ENCODE measurements around the gene LASP1.
A peak's percentile ranks its signal among the peaks of the same experiment; 100 is the strongest.
"Not testable (repeated sequence)": the region's sequence is repeated elsewhere in the genome, so short reads cannot be mapped to it uniquely, and the experiment has no call there.

Gene LASP1, protein sequence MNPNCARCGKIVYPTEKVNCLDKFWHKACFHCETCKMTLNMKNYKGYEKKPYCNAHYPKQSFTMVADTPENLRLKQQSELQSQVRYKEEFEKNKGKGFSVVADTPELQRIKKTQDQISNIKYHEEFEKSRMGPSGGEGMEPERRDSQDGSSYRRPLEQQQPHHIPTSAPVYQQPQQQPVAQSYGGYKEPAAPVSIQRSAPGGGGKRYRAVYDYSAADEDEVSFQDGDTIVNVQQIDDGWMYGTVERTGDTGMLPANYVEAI

GRCh38 chr17:38869526-38870258, at the start of gene LASP1:
TSS of gene LASP1 (plus strand) at chr17:38870058. CDS start at chr17:38870190, 132 bp downstream.
- DNase-seq (ENCODE audit: low read depth in 2 of 2) = peak; percentile 66 to 79

- DNase-seq (ENCODE audit: low read depth in 2 of 2) = peak; percentile 88 to 91
These were observed 44.7 kb upstream of the LASP1 start, which contains the start of gene CWC25 for GRCh38 chr17:38824899-38825761. TSS of gene CWC25 (minus strand) at chr17:38825321. CDS start at chr17:38825183, 138 bp downstream.

DNA sequence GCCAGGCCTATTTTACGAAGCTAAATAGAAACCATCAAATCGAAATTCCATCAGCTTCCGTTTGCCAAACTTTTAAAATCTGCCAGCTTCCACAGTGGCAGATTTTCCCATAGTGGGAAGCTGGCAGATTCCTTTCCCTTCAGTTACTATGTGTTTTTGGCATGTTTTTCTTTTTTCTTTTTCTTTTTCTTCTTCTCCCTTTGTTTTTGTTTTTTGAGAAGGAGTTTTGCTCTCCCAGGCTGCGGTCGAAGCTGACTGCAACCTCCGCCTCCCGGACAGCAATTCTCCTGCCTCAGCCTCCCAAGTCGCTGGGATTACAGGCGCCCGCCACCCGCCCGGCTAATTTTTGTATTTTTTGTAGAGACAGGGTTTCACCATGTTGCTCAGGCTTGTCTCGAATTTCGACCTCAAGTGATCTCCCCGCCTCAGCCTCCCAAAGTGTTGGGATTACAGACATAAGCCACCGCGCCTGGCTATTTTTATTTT, 44.1 kb upstream of the LASP1 start:
- no peak for DNase-seq (ENCODE audit: low read depth in 2 of 2)

DNA sequence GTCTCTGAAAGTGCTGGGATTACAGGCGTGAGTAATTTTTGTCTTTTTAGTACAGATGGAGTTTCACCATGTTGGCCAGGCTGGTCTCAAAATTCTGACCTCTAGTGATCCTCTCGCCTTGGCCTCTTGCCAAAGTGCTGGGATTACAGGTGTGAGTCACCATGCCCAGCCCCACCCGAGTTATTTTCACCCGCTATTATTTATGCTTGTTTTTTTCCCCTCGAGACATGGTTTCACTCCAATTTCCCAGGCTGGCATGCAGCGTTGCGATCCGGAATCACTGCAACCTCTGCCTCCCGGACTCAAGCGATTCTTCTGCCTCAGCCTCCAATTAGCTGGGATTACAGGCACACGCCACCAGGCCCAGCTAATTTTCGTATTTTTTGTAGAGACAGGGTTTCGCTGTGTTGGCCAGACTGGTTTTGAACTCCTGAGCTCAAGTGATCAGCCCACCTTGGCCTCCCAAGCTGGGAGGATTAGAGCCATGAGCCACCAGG, 25.5 kb upstream of the LASP1 start:
- no peak for DNase-seq (ENCODE audit: low read depth in 2 of 2)

DNA sequence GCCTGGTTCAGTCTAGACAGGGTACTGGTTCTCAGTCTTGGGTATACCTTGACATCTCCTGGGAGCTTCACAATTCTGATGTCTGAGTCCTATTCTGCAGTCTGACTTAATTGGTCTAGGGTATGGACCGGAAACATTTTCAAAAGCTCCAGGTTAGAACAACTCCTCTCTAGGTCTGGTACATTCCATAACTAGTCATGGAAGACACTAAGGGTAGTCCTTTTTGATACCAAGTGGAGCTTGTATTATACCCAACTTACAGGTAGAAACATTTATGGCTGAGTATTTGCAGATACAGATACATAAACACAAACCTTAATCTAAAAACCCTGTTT, 21.3 kb upstream of the LASP1 start:
- DNase-seq (ENCODE audit: low read depth in 2 of 2) = no peak

DNA sequence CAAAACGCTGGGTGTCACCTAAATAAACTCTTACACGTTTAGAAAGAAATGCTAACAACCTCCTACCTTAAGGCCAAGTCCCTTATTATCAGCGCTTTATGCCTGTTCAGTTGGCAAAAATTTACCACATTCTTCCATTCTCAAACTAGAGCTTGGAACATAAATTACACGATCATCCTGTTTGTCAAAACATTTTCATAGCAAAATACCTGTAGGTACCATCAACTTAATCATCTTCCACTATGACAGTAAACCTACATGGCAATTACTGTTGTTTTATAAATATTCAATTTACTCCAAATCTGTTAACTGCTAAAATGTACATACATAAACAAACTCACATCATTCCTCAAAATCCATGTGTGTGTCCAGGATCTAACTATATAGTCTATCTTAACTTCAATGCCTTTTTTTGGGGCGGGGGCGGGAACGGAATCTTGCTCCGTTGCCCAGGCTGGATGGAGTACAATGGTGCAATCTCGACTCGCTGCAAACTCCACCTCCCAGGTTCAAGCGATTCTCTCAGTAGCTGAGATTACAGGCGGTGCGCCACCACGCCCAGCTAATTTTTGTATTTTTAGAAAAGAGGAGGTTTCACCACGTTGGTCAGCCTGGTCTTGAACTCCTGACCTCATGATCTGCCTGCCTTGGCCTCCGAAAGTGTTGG, 20.8 kb upstream of the LASP1 start:
- no peak for DNase-seq (ENCODE audit: low read depth in 2 of 2)

- DNase-seq (ENCODE audit: low read depth in 2 of 2) = no peak
These were observed 19.5 kb upstream of the LASP1 start for GRCh38 chr17:38850374-38850773.

DNA sequence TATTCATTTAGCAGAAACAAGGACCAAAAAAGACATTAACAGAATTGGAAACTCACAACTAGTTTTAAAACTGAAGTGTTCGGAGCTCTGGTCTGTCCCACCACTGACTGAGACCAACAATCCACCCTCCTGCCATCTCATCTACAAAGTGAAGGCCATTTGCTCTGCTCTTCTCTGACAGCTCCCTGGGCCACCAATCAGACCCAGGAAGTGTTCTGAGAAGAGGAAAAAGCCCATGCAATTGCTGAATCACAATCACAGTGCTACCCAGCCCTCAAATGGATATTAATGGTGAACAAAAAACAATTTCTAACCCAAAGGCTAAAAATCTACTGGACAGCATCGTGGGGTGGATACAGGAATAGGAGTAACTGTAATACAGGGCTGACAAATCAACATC, 18.4 kb upstream of the LASP1 start:
- no peak for DNase-seq (ENCODE audit: low read depth in 2 of 2)

DNA sequence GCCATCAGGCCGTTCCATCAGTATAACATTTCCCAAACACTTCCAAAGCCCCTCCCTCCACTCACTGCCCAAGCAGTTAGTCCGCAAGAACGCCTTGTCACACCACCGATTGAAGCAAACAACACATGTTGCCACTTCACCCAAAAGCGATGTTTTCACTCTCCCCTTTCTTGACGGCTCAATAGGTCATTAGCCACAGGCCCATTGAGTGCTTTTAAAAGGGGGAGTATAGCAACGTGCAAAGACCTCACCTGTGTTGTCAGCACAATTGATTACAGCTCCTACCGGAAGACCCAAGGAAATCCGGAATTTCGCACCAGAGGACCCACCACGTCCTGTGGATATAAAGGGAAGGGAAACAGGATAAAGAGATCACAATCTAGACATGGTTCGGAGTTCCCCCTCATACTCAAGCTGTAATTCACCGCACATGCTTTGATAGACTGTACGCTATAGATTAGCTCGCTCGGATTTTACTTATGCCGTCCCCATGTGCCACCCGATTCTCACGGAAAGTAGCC, 17.0 kb upstream of the LASP1 start:
- DNase-seq (ENCODE audit: low read depth in 2 of 2) = no peak

DNA sequence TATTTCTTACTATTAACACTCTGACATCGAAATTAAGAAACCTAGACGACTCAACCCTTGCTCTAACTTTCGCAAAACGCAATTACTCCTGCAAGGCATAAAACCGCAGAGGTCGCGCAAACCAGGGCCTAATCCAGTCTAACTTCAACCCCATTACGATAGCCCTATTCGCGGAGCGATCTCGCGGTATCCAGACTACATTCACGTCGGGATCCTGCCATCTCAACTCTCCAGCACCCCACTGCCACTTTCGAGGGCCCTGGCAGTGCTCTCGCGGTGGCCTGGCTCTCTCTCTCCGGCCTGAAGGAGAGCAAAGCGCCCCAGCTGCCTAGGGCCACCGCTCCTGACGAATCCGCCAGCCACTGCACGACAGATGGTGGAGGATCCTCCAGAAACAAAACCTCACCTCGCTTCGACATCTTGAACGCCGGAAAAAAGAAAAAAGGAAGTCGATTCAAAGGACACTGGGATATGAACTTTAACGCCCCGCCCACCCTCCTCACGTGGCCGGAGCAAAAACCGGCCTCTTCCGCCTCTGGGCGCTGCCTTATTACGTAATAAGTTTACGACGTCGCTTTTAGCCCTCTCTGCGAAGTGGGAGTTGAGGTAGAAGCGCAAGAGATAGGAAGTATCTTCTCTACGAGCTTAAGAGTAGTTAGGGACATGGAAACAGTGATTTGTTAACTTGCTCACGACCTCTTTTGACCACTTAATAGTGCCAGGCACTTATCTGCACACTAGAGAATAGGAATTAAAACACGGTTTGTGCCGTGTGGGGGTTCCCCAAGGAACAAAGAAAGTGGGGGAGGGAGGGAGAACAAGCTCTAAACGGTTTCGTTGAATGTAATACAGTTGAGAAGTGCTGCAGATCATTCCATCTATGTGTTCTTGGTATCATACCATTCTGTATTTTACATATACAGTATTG, 16.3 kb upstream of the LASP1 start, which contains the start of gene RPL23:
TSS of gene RPL23 (minus strand) at position 430 of the 928 bp plus-strand sequence. CDS start at position 419, 11 bp downstream.
- peak; percentile 75 to 89 for DNase-seq (ENCODE audit: low read depth in 2 of 2)

- DNase-seq (ENCODE audit: low read depth in 2 of 2) = not testable (repeated sequence)
These were observed 14.7 kb upstream of the LASP1 start for GRCh38 chr17:38855101-38855714.

- no peak for DNase-seq (ENCODE audit: low read depth in 2 of 2)
These were observed 12.6 kb upstream of the LASP1 start for GRCh38 chr17:38857271-38857670.

DNA sequence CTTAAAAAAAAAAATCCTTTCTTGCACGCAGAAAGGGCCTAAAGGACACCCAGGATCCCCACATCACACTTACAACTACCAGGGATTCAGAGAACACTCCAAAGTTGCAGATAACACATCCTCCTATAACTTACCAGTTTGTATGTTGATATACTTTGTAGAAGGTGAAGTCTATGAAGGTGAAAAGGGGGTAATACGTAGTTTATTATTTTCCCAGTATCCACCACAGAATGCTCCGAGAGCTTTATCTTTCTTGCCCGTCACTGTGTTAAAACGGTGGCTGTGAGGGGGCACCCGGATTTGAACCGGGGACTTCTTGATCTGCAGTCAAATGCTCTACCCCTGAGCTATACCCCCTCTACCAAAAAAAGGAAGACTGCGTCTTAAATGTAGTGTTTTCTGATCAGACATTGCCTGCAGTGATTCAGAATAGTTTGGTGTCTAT, 8.4 kb upstream of the LASP1 start:
- no peak for DNase-seq (ENCODE audit: low read depth in 2 of 2)

GRCh38 chr17:38864636-38865398, 5.0 kb upstream of the LASP1 start:
- DNase-seq (ENCODE audit: low read depth in 2 of 2) = no peak

DNA sequence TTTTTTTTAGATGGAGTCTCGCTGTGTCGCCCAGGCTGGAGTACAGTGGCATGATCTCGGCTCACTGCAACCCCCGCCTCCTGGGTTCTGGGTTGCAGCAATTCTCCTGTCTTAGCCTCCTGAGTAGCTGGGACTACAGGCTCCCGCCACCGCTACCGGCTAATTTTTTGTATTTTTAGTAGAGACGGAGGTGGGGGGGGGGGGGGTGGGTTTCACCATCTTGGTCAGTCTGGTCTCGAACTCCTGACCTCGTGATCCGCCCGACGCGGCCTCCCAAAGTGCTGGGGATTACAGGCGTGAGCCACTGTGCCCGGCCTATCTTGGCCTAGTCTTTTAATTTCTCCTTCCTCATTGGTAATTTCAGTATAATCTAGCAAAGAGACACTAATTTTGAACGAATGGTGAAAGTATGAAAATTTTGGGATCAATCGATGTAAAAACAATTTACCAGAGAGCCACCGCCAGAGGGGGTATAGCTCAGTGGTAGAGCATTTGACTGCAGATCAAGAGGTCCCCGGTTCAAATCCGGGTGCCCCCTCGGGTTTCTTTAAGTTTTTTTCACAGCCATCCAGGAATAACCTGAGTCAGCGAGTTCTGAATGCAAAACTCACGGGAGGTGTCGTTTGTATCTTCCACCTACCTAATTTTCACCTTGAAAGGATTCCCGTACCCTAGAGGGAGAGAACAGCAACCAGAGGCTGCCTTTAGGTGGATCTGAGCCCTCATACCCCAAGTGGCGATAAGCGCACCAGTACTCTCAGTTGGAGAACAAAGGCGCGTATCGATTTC, 2.5 kb upstream of the LASP1 start:
- DNase-seq (ENCODE audit: low read depth in 2 of 2) = no peak

DNA sequence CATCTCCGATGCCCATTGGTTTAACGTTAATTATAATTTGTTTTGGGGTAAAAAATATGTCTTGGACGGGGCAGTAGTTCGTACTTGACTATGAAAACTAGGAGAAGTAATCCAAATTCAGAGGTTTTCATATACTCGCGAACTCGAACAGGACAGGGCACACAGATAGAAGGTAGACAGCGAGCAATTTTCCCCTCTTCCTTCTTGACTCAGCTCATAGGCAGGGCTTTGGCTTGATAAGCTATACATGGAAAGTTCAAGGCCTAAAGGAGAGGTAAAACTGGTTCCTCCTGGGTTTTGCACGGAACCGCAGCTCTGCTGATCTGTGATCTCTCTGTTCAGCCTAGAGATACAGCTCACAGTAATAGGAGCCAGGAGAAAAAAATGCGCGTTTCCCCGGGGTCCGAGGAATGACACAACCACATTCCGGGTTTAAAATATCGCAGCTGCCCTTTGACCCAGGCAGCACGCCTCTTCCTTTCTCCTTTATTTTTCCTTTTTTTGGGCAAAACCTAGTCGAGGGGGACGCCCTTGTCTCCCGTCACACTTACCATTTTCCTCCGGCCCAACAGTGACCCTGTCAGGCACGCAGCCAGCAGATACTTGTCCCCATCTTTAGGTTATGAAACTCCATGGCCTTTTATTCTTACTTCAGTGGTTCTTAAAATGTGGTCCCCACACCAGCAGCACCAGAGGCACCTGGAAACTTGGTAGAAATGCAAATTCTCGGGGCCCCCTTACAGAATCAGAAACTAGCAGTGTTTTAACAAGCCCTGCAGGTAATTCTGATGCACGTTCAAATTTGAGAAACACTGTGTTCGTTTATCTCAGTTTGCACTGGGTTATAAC, 1.7 kb upstream of the LASP1 start:
- no peak for DNase-seq (ENCODE audit: low read depth in 2 of 2)

All from stimulated activated CD8-positive, alpha-beta memory T cell treated with anti-CD3 and anti-CD28 coated beads, Interleukin-15, amount 100 ng/mL, for 4 hours (primary cell).